Kidney epithelial cell (primary cell): ENCODE measurements around the gene WFDC1. TPM values are rescaled to one million over a fixed set of nuclear protein-coding genes. Genes with fewer than 3 reads are reported as not detected.

ENCODE experiments used
- DNase-seq: peaks from one replicate; pipeline ENCODE4 v3.0.0-alpha.2; 2010; ENCODE audit warnings: low read depth
- H3K27me3 ChIP-seq: 2 replicates; pipeline ENCODE4 v1.6.0; 2011; ENCODE audit warnings: low read length; ENCODE audit not compliant: control insufficient read depth, insufficient read depth
- H3K36me3 ChIP-seq: 2 replicates; pipeline ENCODE4 v1.5.1; 2011; ENCODE audit warnings: low read length; ENCODE audit not compliant: control insufficient read depth, insufficient read depth
- H3K4me3 ChIP-seq: 2 replicates; pipeline ENCODE4 v1.5.1; 2011; ENCODE audit warnings: low read depth, mild to moderate bottlenecking, control low read depth, low read length
- CTCF ChIP-seq: IDR thresholded peaks from 2 replicates; pipeline ENCODE4 v1.5.1; 2011; ENCODE audit warnings: mild to moderate bottlenecking, moderate library complexity, low read length, control low read depth, inconsistent platforms; ENCODE audit not compliant: insufficient read depth, poor library complexity, severe bottlenecking
- total RNA-seq: library from RNA; depleted of rRNA; stranded (reverse); fragments of >200 nt; gene quantifications from 2 replicates; pipeline ENCODE4 v1.2.3, GENCODE V29; 2015

The WFDC1 gene
- total RNA-seq, 1 donor from 2014 or later: 0.29 TPM

GRCh38 chr16:84294117-84294516 lies 561 bp upstream of the WFDC1 start:
- no peaks in the 10 kb centered on the region for H3K36me3 ChIP-seq
- no peak overlapping the region for H3K4me3 ChIP-seq
- peaks cover 33% of the 10 kb centered on the region for H3K27me3 ChIP-seq
- no peak for DNase-seq
- TF ChIP-seq CTCF: no peak

- no peak overlapping the region for H3K4me3 ChIP-seq
- no peak for DNase-seq
- no peaks in the 10 kb centered on the region for H3K36me3 ChIP-seq
- no peak for TF ChIP-seq CTCF
- peaks cover 42% of the 10 kb centered on the region for H3K27me3 ChIP-seq
Observed at GRCh38 chr16:84295203-84295860, 654 bp downstream of the WFDC1 start.

GRCh38 chr16:84298376-84298899 lies 3.8 kb downstream of the WFDC1 start:
- no peaks in the 10 kb centered on the region for H3K36me3 ChIP-seq
- H3K27me3 ChIP-seq: peaks cover 49% of the 10 kb centered on the region
- no peak overlapping the region for H3K4me3 ChIP-seq

GRCh38 chr16:84299734-84300440 lies 5.2 kb downstream of the WFDC1 start:
- Histone ChIP-seq H3K27me3 (peaks cover 43% of the 10 kb centered on the region), H3K36me3 (no peaks in the 10 kb centered on the region), H3K4me3 (no peak overlapping the region)
- no peak for TF ChIP-seq CTCF
- no peak for DNase-seq

More at GRCh38 chr16:84298376-84298899, 3.8 kb downstream of the WFDC1 start:
- TF ChIP-seq CTCF: no peak
- DNase-seq: no peak

- no peak for DNase-seq
- H3K27me3 ChIP-seq: peaks cover 31% of the 10 kb centered on the region
- no peaks in the 10 kb centered on the region for H3K36me3 ChIP-seq
- no peak for TF ChIP-seq CTCF
- H3K4me3 ChIP-seq: no peak overlapping the region
Observed at GRCh38 chr16:84302111-84302954, 7.7 kb downstream of the WFDC1 start.
